ENCODE measurements around the gene FAM89B. TPM values are rescaled to one million over a fixed set of nuclear protein-coding genes. Genes with fewer than 3 reads are reported as not detected.
"Not testable (repeated sequence)": the region's sequence is repeated elsewhere in the genome, so short reads cannot be mapped to it uniquely, and the experiment has no call there.

Gene FAM89B
- total RNA-seq, 1 experiment from 2014 or later, result 6.6 TPM

DNA sequence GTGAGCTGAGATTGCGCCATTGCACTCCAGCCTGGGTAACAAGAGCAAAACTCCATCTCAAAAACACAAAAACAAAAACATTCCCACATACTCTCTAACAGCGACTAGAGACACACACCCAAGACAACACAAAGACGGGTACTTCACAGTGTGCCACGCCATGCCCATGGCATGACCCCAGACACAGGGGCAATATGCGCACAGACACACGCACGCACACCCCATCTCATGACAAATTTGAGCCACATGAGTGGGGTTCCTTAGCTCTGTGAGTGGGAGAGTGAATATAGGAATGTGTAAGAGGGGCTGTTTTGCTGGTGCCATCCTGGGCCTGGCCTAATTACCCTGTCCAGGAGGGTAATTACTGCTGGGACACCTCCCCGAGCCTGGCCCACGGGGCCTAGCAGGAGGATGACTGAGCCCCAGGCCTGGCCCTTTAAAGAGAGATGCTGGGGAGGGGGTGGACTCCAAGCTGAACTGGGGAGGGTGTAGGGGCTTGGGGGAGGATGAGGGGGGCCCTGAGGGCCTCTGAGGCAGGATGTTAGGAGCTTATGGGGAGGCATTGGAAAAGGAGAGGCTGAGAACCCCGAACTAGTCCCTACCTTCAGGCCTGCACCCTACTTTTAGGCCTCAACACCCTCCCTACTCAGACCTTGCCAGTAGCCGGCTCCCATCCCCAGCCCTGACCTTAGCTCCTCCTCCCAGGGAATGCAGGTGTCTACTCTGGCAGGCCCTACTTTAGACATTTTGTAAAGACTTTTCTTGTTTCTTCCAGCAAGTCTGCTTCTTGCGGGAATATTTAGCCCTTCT, 15.7 kb upstream of the FAM89B start:
- DNase-seq (ENCODE audit: extremely low read depth, low read depth), result no peak

DNA sequence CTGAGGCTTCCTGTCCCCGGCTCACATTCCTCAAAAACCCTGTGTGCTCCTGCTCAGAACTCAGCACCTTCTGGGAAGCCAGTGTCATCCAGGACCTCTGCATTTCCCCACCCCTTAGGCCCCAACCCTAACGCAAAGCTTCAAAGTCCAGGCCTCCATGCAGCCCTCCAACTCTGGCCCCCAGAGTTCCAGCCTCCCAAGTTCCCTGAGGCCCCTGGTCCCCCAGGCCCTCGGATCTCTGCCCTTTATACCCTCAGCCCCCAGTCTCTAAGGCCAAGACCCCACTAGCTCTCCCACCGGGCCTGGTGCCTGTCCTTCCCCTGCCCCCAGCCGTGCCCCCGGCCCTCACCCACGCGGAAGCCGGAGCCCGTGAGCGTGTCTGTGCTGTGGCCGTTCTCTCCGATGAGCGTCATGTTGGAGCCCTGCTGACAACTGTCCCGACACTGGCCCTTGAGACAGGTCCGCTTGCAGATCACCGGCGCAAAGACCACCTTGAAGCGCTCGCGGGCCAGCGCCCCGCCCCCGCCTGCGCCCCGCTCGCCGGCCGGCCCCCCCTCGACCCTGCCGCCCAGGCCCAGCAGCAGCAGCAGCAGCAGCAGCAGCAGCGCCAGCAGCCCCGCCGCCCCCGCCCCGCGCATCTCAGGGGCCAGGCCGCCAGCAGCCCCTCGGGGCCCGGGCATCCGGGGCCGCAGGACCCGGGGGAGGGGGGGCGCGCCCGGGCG, 14.9 kb upstream of the FAM89B start:
- no peak for DNase-seq (ENCODE audit: extremely low read depth, low read depth)

DNA sequence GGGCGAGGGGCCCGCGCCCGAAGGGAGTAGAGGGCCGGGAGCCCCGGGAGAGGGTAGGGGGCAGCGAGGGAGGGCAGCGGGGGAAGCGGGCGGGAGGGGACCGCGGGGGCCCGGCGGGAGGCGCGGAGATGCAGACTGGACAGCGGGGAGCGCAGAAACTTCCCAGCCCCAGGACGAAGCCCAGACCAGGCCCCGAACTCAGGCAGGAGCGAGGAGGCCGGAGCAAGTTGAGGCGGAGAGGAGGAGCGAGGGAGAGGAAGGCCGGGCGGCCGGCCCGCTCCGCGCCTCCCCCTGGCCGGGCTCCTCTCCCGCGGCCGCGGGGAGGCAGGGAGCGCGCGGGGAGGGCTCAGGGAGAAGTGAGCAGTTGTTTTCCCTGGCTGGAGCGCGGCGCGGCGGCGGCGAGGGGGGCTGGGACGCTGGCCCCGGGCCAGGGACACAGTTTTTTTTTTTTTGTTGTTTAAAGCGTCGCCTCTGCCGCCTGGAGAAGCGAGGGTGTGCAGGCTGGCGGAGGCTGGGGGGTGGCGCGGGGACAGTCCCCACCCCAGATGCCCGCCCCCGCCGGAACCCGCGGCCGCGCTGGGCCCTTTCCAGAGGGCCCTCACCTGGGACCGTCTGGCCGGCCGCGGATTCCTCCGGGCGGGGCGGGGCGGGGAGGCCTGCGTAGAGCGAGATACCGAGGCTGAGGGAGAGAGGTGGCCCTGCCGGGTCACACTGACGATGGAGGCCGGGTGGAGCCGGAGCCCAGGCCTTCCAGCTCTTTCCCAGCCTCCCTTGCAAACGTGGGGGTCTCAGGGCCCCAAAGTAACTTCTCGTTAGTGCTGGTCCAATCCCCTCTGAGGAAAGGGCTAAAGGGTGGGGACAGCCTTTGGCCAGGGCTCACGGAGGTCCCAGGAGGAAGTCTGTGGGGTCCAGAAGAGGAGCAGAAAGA, 14.1 kb upstream of the FAM89B start, which contains the start of gene LTBP3:
Gene LTBP3 (minus strand): TSS at position 358 of the 928 bp plus-strand sequence. CDS start 400 bp downstream, outside the sequence.
- DNase-seq (ENCODE audit: extremely low read depth, low read depth), result no peak

DNA sequence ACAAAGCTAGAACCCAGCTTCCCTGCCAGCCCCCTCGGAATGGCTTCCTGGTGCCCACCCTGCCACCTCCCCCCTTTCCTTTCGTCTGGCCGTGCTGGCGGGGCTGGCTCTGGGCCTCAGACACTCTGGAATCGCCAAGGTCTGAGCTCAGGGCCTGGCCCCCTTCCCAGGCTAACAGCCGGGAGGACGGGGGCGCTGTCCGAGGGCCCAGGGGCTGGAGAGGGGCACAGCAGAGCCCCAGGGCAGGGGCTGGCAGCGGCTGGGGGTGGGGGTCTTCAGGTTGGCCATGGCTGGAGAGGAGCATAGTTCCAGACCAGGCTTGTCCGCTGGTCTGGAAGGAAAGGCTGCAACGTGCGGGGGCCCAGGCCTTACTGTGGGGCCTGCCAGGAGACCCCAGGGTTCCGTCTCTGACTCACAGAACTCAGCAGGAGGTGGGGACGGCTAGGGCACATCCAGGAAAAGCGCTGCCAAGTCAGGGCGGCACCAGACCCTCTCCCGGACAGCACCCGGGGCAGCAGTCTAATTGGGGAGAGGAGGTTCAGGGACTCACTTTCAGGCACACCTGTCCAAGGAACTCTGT, 13.3 kb upstream of the FAM89B start:
- DNase-seq (ENCODE audit: extremely low read depth, low read depth), result no peak

DNA sequence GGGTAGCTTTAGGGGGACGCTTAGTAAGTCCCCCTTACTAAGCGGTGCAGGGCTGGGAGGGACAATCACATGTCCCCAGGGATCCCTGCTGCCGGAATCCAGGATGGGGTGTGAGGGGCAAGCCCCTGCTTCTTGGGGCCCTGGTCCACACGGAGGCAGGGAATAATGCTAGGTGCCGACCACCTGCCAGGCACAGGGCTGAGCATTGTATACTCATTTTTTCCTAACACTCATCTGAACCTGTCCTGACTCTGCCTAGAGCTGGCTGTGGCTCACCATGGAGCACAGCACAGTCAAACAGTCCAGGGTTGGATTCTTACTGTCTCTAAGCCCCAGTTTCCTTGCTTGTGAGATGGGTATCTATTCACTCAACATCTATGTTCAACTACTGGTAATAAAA, 12.8 kb upstream of the FAM89B start:
- DNase-seq (ENCODE audit: extremely low read depth, low read depth), result no peak

DNA sequence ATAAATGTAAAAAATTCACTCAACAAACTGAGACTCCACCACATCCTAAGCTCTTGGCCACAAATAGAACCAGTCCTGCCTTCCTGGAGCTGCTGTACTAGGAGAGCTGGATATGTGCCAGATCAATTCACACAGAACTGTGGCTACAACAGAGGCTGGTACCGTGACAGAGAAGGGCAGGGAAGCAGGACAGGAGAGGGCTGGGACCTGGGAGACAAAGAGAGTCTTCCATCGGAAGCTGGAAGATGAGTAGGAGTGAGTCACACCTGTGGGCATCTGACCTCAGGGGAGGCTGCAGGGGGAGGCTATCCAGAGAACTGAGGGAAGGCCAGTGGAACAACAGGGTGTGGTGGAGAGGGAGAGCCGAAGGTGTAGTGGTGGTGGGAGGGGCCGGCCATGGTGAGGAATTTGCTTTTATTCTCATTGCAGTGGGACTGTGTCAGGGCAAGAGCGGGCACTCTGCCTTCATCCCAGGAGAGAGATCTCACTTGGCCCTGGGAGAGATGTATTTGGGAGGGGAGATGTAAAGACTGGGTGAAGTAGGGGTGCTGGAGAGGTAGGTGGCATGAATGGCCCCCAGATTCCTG, 12.3 kb upstream of the FAM89B start:
- no peak for DNase-seq (ENCODE audit: extremely low read depth, low read depth)

DNA sequence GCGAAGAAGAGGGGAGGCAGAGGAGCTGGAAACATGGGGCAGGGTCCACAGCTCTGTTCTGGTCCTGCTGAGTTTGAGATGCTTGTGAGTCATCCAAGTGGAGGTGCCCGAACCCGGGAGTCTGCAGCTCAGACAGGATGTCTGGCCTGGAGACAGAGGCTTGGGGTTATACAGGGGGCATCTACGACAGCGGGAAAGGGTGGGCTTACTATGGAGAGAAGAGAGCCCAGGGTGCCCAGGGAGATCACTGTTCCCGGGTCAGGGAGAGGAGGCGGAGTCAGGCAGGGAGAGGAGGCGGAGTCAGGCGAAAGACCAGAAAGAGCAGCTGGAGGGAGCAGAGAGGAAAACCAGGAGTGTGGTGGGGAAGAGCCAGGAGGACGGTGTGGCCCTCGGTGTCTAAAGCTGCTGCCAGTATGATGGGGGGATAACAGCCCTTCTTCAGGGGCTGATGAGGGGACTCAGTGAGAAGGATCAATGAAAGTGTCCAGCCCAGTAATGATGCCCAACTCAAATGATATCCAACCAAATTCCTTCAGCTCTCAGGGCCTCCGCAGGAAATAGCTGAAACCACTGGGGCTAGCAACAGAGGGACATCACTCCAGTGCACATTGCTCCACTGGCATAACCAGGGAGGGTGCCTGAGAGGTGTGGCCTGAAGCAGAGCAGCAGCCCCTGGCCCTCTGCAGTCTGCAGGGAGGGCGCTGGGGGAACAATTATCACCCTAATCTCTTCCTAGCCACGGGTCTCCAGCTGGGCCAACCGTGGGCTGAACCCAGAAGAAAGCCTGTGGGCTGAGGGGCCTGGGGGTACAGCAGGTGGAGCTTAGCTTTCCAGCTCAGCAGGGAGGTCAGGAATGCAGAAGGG, 11.6 kb upstream of the FAM89B start:
- DNase-seq (ENCODE audit: extremely low read depth, low read depth), result no peak

DNA sequence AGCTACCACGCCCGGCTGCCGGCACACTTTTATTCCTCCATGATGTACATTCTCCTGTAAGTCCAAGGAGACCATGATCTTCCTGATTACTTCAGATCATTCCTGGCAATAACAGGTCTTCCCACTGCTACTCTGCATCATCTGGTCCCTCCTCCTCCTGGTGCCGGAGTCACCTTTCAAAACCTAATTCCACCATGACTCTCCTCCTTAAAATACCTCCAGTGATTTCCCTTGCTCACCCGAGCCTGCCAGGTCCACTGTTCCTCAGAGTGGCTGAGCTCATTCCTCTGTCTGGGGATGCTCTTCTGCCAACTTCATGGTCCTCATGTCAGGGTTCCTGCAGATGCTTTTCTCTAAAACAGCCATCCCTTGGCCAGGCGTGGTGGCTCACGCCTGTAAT, 10.3 kb upstream of the FAM89B start:
- DNase-seq (ENCODE audit: extremely low read depth, low read depth), result no peak

DNA sequence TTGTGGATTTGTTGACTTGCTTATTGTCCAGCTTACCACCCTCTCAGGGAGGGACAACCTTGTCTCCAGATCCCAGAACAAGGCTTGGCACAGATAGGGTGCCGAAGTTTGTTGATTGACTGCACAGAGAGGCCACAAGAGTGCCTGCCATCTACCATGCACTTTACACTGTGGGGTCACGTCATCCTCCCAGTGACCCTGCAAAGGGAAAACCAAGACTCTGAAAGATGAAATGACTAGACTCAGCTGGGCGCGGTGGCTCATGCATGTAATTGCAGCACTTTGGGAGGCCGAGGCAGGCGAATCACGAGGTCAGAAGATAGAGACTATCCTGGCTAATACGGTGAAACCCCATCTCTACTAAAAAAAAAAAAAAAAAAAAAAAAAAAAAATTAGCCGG, 9.6 kb upstream of the FAM89B start:
- DNase-seq (ENCODE audit: extremely low read depth, low read depth), result no peak

DNA sequence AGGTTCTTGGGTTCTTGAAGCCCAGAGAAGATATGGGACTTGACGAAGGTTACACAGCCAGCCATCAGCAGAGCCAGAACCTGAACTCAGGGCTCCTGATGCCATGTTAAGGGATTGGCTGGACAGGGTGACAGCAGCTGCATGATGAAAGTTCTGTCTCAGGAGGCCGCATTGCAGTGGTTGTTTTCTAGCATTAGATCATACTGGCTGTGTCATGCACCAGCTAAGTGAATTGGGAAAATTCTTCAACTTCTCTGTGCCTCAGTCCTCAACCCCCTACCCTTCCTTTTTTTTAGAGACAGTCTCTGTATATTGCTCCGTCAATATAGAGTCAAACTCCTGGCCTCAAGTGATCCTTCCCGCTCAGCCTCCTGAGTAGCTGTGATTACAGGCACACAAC, 8.7 kb upstream of the FAM89B start:
- DNase-seq (ENCODE audit: extremely low read depth, low read depth), result no peak

DNA sequence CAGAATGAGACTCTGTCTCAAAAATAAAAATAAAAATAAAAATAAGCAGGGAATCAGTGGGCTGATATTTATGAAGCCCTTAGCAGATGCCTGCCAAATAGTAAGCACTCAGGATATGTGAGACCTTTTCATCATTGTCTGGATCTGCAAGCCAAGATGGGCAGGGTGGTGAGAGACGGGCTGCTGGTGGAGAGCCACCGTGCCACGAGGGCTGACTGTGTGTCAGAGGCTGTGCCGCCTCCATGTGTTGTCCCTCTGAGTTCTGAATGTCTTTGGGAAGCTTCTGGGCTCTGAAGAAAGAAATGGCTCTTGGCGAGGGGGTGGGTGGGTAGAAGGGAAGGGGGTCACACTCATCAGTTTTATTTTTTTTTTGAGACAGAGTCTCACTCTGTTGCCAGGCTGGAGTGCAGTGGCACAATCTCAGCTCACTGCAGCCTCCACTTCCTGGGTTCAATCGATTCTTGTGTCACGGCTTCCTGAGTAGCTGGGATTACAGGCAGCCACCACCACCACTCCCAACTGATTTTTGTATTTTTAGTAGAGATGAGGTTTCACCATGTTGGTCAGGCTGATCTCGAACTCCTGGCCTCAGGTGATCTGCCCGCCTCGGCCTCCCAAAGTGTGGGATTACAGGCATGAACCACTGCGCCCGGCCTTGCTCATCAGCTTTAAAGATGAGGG, 7.3 kb upstream of the FAM89B start:
- DNase-seq (ENCODE audit: extremely low read depth, low read depth), result not testable (repeated sequence)

DNA sequence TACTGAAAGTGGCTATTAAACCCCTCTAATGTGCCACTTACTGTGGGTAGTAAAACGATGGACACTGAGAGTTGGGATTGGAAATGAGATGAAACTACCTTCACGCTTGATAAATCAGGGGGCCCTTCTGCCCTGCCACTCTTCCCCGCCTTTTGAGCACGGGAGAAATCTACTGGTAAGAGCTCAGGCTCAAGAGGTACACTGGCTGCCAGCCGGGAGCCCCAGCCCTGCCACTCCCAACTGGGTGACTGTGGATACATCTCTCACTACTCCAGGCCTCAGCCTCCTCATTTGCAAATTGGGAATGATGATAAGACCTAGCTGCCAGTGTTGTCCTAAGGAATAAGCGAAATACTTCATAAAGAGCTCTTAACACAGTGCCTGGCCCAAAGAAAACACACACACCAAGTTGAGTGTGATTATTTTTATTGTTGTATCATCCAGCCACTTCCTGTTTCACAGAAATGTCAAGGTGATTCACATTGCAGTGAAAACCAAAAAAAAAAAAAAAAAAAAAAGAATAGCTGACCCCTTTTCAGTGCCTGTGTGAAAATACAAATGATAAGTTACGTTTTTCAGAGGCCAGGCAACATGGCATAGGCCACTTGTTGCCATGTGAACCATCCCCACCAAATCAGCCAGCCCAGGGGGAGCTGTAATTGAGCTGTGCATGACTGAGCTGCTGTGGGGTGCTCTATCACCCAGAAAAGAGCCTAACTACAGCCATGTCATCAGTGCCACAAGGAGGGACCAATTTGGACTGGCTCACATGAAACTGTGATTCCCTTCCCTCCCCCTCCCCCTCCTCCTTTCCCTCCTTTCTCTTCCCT, 6.5 kb upstream of the FAM89B start:
- no peak for DNase-seq (ENCODE audit: extremely low read depth, low read depth)

DNA sequence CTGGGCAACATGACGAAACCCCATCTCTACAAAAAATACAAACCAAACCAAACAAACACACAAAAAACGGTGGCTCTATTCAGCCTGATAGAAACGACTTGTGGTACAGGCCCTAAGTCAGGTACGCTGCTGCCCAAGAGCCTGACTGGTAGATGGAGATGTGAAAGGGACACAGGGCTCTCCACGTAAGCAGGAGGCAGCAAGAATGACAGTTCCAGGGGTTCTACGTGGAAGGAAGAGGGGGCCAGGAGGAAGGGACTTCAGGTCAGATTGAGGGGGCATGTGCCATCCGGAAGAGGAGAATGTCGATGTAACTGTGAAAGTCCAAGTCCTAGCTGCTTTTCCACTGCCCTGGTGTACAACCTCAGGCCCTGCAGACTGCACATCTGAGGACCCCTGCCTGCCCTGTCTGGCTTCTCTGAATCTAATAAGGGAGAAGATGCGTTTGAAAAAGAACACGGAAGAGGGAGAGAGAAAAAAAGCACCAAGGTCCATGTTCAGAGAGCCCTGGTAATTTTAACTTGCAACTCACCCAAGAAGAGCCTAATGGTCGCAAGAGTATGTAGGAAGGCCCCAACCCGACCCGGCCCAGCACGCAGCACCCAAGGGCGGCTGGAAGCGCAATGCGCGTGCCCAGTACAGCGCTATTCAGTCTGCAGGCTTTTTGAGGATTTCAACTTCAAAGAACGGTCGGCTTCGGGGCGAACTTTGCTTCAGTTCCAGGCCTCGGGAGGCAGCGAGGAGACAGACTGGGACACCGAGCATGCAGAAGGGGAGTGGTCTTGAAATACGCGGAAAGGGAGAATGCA, 3.0 kb upstream of the FAM89B start:
- DNase-seq (ENCODE audit: extremely low read depth, low read depth), result no peak

DNA sequence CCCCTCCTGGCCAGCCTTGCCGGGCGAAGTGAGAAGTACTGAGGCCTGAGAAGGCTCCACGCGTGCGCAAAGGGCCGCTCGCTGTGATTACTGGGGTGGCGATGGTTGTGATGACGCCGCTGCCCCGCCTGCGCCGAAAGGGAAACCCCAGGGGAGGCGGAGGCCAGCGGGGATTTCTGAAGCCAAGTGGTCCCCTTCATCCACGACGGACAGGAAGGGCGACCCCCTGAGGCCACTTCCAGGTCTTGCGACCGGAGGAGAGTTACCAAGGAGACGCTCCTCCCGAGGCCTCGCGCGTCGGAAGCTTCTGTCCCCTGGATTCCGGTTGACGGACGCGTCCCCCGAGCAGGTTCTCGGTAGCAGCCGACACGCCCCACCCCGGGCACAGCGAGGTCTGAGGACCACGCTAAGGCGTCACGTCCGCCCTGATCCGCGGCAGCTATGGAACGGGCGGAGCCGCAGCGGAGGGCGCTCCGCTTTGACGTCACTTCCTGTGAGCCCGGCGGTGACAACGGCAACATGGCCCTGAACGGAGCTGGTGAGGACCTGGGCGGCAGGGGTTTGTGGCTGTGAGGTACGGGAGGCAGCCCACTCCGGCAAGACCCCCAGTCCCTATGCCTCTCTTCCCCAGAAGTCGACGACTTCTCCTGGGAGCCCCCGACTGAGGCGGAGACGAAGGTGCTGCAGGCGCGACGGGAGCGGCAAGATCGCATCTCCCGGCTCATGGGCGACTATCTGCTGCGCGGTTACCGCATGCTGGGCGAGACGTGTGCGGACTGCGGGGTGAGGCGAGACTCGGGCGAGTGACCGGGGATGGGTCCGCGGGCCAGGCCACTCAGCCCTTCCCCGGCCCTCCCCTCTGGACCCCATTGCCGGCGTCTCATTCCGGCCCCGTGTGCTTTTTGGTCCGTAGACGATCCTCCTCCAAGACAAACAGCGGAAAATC, 2.1 kb upstream of the FAM89B start, which contains the start of gene ZNRD2:
Gene ZNRD2 (plus strand): TSS at position 505 of the 946 bp plus-strand sequence. CDS start 15 bp downstream, at position 520.
- peak; percentile 95 for DNase-seq (ENCODE audit: extremely low read depth, low read depth)

DNA sequence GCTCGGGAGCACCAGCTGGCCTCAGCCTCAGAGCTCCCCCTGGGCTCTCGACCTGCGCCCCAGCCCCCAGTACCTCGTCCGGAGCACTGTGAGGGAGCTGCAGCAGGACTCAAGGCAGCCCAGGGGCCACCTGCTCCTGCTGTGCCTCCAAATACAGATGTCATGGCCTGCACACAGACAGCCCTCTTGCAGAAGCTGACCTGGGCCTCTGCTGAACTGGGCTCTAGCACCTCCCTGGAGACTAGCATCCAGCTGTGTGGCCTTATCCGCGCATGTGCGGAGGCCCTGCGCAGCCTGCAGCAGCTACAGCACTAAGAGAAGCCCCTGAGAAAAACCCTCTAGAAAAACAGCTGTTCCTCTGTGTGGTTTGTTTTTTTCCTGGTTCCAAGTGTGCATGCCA, 918 bp upstream of the FAM89B start:
- DNase-seq (ENCODE audit: extremely low read depth, low read depth), result no peak

DNA sequence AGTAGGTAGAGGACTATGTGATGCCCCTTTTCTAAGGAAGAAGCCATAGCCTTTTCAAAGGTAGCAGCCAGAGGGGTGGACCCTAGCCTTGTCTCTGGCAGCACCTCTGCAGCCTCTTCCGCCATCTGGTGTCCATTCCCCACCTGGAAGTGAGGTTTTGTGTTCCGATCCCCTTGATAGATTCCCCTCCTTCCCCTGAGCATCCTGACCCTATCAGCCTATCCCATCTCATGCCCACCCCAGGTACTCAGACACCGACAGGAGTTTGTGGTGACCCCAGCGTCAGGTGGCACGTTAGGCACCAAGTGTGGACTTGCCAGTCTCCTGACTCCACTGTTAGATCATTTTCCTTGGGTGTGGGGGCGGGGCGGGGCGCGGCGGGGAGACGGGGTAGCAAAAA, 398 bp upstream of the FAM89B start:
- DNase-seq (ENCODE audit: extremely low read depth, low read depth), result peak; percentile 37
